ENCODE data around the gene RPS2.

DNA sequence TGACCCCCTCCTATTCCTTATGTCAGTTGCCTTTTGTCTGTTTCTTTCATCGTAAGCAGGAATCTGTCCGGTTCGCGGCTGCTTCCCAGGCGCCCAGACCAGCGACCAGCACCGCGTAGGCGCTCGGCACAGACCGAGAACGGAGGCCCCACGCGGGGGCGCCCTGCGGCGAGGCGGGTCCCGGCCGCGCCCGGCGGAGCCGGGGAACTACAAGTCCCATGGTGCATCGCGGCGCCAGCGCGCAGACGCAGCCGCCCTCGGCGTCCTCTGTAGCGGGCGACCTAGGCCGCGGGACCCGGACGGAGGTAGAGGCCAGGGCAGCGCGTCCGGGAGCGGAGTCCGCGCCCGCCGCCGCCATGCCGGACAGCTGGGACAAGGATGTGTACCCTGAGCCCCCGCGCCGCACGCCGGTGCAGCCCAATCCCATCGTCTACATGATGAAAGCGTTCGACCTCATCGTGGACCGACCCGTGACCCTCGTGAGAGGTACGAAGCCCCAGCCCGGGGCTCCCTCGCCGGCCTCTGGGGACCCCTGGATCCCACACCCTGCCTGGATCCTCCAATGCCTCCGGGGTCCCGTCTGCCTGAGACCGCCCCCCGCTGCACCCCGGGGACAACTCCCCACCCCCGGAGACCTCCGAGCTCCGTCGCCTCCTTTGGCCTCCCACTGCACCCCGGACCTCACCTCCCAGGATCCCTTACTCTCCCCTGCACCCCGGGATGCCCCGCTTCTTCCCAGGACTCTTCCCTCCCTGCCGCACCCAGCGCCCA lies 5.2 kb downstream of the RPS2 start, which contains the start of gene NDUFB10:
- TF ChIP-seq, protein P1, sequence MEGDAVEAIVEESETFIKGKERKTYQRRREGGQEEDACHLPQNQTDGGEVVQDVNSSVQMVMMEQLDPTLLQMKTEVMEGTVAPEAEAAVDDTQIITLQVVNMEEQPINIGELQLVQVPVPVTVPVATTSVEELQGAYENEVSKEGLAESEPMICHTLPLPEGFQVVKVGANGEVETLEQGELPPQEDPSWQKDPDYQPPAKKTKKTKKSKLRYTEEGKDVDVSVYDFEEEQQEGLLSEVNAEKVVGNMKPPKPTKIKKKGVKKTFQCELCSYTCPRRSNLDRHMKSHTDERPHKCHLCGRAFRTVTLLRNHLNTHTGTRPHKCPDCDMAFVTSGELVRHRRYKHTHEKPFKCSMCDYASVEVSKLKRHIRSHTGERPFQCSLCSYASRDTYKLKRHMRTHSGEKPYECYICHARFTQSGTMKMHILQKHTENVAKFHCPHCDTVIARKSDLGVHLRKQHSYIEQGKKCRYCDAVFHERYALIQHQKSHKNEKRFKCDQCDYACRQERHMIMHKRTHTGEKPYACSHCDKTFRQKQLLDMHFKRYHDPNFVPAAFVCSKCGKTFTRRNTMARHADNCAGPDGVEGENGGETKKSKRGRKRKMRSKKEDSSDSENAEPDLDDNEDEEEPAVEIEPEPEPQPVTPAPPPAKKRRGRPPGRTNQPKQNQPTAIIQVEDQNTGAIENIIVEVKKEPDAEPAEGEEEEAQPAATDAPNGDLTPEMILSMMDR (IDR thresholded peaks at IDR 0.05; ENCODE audit: borderline replicate concordance, extremely low read depth, low read length, poor library complexity, severe bottlenecking), result peak; percentile 90
- TF ChIP-seq EZH2 (IDR thresholded peaks at IDR 0.05; ENCODE audit: borderline replicate concordance, low read depth, low read length, severe bottlenecking), result no peak
